ENCODE measurements around the gene PDE4DIP. TPM values are rescaled to one million over a fixed set of nuclear protein-coding genes. Genes with fewer than 3 reads are reported as not detected.
A peak's percentile ranks its signal among the peaks of the same experiment; 100 is the strongest.
"Not testable (repeated sequence)": the region's sequence is repeated elsewhere in the genome, so short reads cannot be mapped to it uniquely, and the experiment has no call there.

The PDE4DIP gene
- total RNA-seq, 1 experiment from 2014 or later: 36.5 TPM

DNA sequence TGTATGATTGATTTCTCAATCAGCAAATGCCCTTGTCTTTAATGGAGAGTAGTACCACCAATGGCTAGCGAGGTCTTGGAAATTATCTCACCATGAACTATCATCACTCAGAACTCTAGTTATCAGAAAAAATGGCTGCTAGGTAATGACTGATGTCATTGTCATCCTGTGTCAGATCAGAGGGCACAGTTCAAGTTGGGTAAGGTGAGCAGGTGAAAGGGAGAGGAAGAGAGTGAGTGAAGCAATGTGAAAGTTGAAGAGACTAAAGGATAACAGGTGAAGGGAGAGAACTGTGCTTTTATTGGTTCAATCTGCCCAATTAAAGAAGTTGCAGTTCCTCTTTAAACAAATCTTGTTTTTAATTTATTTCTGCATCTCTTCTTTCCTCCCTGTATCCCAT, 76.8 kb downstream of the PDE4DIP start:
- H3K9me3 ChIP-seq (replicated peaks); DNase-seq (ENCODE audit: low read depth in 1 of 2, low spot score in 2 of 2); H3K4me1 ChIP-seq (replicated peaks); H3K36me3 ChIP-seq; H3K27me3 ChIP-seq (replicated peaks); H3K27ac ChIP-seq; H3K4me3 ChIP-seq: not testable (repeated sequence)

DNA sequence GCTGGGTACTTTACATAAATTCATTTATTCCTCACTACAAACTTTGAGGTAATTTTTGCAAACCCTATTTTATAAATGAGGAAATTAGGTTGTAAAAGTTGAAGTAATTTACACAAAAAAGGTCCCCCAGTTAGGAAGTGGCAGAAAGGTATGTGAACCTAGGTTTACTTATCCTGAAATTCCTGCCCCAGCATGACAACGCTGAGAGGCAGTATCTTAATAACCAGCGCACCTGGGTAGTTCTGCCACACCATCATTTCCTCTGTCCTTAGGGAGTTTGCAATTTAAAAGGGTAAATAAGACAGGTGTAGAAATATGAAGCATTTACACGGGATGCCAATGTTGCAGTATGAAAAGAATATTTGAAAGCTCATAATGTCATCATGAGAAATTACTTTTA, 79.6 kb downstream of the PDE4DIP start:
- H3K4me1 ChIP-seq (replicated peaks); H3K9me3 ChIP-seq (replicated peaks); DNase-seq (ENCODE audit: low read depth in 1 of 2, low spot score in 2 of 2); H3K27ac ChIP-seq; H3K27me3 ChIP-seq (replicated peaks); H3K36me3 ChIP-seq; H3K4me3 ChIP-seq: not testable (repeated sequence)

DNA sequence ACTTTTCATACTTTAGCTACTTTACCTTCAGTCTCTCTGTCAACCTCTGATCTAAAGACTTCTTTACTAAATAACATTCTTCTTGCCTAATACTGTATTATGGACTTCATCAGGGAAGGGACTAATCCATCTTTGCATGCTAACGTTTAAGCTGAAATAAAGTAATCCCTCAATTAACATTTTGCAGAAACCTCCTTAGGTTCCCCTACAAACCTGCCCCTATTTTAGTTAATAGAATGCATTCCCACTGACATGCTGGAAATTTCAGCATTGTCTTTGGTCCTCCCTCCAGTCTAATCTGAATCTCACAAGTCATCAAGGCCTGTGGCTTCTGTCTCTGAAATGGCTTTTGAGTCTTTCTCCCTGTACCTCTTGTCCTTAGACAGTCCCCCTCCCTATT, 83.4 kb downstream of the PDE4DIP start:
- not testable (repeated sequence) for H3K4me3 ChIP-seq; DNase-seq (ENCODE audit: low read depth in 1 of 2, low spot score in 2 of 2); H3K4me1 ChIP-seq (replicated peaks); H3K27ac ChIP-seq; H3K36me3 ChIP-seq; H3K27me3 ChIP-seq (replicated peaks); H3K9me3 ChIP-seq (replicated peaks)

DNA sequence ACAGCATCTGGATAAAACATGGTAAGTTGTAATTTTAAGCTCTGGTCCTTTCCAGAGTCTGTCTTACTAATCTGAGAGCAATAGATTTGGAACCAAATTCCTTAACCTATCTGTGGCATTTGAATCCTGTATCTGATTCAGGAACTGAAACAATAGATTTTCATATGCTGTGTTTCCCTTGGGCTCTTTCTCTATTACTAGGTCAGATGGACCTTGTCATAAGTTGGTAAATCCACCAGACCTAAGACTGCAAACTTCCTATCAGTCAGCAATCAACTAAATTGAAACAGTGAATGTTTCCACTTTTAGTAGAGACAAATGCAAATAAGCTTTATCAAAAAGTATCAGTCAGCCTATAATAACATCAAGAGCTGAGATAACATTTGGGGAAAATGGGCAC, 85.0 kb downstream of the PDE4DIP start:
- not testable (repeated sequence) for H3K36me3 ChIP-seq; H3K27ac ChIP-seq; H3K4me3 ChIP-seq; H3K4me1 ChIP-seq (replicated peaks); H3K27me3 ChIP-seq (replicated peaks); H3K9me3 ChIP-seq (replicated peaks); DNase-seq (ENCODE audit: low read depth in 1 of 2, low spot score in 2 of 2)

DNA sequence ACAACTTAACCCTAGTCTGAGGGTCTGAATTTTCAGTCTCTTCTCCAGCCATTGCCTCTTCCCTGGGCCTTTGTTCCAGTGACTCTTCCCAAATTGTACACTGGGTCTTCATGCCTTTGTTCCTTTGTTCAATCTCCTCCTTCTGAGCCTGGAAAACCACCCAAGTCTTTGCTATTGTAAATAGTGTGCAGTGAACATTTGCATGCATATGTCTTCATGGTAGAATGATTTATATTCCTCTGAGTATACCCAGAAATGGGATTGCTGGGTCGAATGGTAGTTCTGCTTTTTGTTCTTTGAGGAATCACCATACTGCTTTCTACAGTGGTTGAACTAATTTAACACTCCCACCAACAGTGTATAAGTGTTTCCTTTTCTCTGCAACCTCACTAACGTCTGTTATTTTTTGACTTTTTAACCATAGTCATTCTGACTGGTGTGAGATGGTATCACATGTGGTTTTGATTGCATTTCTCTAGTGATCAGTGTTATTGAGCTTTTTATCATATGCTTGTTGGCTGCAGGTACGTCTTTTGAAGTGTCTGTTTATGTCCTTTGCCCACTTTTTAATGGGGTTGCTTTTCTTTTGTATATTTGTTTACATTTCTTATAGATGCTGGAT, 91.3 kb downstream of the PDE4DIP start:
- not testable (repeated sequence) for H3K9me3 ChIP-seq (replicated peaks); H3K4me3 ChIP-seq; DNase-seq (ENCODE audit: low read depth in 1 of 2, low spot score in 2 of 2); H3K4me1 ChIP-seq (replicated peaks); H3K36me3 ChIP-seq; H3K27me3 ChIP-seq (replicated peaks); H3K27ac ChIP-seq

DNA sequence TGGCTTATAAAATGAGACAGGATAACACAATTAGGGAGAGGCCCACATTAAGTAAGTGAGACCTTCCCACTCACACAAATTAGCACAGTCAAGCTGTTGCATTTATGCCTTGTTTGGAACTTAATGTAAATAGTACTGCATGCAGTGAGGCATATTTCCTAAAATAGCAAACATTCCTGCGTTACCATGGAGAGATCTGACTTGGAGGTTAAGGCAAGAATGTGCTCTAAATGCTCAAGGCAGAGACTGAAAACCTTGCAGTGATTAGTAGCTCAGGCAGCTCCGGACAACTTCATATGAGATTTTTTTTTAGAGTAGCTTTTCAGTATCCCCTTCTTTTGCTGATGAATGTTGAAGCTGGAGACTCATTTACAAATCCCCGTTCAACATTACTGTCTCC, 98.7 kb downstream of the PDE4DIP start:
- not testable (repeated sequence) for H3K36me3 ChIP-seq; H3K9me3 ChIP-seq (replicated peaks); H3K27ac ChIP-seq; H3K4me3 ChIP-seq; DNase-seq (ENCODE audit: low read depth in 1 of 2, low spot score in 2 of 2); H3K4me1 ChIP-seq (replicated peaks); H3K27me3 ChIP-seq (replicated peaks)

DNA sequence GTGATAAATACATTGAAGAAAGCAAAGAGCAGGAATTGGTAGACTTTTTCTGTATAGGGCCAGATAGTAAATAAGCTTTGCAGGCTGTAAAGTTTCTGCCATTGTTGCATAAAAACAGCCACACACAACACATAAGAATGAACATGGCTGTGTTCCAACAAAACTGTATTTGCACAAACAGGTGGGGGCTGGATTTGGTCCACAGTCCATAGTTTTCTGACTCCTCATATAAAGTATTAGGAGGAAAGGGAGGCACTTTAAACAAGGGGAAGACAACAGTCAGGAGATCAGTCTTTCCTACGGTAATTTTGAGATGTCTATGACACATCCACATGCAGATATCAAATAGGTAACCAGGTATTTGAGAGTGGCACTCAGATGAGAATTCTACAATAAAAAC, 100.9 kb downstream of the PDE4DIP start:
- H3K4me1 ChIP-seq (replicated peaks); H3K27me3 ChIP-seq (replicated peaks); H3K4me3 ChIP-seq; H3K27ac ChIP-seq; H3K36me3 ChIP-seq; DNase-seq (ENCODE audit: low read depth in 1 of 2, low spot score in 2 of 2); H3K9me3 ChIP-seq (replicated peaks): not testable (repeated sequence)

DNA sequence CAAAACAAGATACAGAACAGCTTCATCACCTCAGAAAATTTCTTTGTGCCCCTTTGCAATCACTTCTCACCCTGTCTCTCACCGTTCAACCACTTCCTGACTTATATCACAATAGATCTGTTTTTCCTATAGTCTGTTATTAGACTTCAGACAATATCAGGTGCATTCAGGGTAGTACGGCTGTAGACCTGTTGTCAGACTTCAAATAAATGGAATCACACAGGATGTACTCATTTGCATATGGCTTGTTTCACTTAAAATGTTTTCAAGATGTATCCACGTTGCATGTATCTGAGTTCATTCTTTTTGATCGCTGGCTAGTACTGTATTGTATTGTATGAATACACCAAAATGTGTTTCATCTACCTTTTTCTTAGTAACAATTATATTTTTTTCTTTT, 104.5 kb downstream of the PDE4DIP start:
- not testable (repeated sequence) for H3K27me3 ChIP-seq (replicated peaks); DNase-seq (ENCODE audit: low read depth in 1 of 2, low spot score in 2 of 2); H3K4me3 ChIP-seq; H3K27ac ChIP-seq; H3K36me3 ChIP-seq; H3K9me3 ChIP-seq (replicated peaks); H3K4me1 ChIP-seq (replicated peaks)

DNA sequence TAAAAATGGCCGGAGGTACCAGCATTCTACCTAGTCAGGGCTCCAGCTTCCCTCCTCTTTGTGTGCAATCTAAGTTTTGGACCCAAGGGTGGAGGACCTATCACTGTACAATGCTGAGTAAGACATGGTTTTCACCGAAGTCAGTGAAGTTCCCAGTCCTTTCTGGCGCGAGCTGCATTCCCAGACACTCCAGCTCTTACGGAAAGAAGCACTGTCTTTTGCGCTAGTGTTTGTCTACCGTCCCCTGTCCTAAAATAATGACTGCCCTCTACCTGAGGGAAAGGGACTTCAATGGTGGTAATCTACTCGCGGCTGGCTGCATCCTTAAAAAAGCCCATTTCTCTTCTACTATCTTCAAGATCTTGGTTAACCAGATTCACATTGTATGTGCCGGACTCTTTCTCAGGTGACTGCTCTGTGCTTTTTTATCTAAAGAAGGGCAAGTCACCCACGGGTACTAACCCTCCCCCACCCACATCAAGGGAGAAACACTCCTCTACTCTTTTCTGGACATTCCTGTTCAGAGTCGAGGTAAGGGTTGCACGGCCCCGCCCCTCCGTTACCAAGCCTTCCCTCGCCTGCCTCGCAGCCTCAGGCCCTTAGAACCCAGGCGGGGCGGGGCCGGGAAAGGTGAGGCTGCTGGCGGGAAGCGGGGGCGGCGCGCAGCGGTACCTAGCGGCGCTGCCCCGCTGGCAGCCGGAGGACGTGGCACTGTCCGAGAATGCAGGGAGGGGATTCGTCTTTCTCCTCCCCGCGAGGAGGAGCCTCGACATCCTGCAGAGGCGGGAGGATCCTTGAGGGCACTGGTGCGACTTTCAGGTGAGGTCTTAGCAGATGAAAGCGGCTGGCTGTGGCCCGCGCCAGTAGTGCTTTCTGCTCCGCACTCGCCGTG, 107.4 kb downstream of the PDE4DIP start:
- H3K27me3 ChIP-seq (replicated peaks); H3K4me1 ChIP-seq (replicated peaks); H3K9me3 ChIP-seq (replicated peaks); H3K36me3 ChIP-seq: not testable (repeated sequence)
- peak overlapping the region; percentile 55 for H3K27ac ChIP-seq
- peak; percentile 74 to 90 for DNase-seq (ENCODE audit: low read depth in 1 of 2, low spot score in 2 of 2)
- H3K4me3 ChIP-seq: peak overlapping the region; percentile 47

DNA sequence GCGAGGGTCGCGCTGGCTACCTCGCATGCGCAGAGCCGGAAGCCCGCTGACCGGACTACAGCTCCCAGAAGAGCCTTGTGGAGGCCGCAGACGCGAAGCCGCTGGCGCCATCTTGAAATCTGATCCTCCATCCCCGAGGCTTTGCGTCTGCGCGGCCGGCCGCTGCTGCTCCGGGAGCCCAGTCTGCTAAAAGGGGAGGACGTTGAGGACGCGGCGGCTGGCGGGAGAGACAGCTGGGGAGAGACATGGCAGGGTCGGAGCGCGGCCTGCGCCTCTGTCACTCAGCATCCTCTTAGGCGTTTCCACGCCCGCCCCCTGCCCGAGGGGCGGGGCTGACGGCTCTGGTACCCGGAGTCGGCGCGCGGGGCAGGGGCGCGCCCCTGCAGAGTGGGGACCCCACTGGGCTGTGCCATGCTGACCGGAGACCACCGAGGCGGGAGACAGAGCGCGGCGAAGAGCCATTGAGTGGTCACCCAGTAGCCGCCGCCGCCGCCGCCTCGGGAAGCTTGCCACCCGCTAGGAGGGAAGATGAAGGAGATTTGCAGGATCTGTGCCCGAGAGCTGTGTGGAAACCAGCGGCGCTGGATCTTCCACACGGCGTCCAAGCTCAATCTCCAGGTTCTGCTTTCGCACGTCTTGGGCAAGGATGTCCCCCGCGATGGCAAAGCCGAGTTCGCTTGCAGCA, 108.2 kb downstream of the PDE4DIP start:
- H3K36me3 ChIP-seq; H3K9me3 ChIP-seq (replicated peaks); H3K27ac ChIP-seq; H3K4me1 ChIP-seq (replicated peaks); H3K27me3 ChIP-seq (replicated peaks): not testable (repeated sequence)
- peak in 1 of 2 experiments; percentile 90 for DNase-seq (ENCODE audit: low read depth in 1 of 2, low spot score in 2 of 2)
- peak overlapping the region; percentile 47 for H3K4me3 ChIP-seq

DNA sequence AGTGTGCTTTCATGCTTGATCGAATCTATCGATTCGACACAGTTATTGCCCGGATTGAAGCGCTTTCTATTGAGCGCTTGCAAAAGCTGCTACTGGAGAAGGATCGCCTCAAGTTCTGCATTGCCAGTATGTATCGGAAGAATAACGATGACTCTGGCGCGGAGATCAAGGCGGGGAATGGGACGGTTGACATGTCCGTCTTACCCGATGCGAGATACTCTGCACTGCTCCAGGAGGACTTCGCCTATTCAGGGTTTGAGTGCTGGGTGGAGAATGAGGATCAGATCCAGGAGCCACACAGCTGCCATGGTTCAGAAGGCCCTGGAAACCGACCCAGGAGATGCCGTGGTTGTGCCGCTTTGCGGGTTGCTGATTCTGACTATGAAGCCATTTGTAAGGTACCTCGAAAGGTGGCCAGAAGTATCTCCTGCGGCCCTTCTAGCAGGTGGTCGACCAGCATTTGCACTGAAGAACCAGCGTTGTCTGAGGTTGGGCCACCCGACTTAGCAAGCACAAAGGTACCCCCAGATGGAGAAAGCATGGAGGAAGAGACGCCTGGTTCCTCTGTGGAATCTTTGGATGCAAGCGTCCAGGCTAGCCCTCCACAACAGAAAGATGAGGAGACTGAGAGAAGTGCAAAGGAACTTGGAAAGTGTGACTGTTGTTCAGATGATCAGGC, 108.8 kb downstream of the PDE4DIP start:
- H3K27me3 ChIP-seq (replicated peaks); H3K36me3 ChIP-seq; H3K27ac ChIP-seq; H3K9me3 ChIP-seq (replicated peaks); H3K4me1 ChIP-seq (replicated peaks); H3K4me3 ChIP-seq: not testable (repeated sequence)
- DNase-seq (ENCODE audit: low read depth in 1 of 2, low spot score in 2 of 2): peak; percentile 19 to 39

DNA sequence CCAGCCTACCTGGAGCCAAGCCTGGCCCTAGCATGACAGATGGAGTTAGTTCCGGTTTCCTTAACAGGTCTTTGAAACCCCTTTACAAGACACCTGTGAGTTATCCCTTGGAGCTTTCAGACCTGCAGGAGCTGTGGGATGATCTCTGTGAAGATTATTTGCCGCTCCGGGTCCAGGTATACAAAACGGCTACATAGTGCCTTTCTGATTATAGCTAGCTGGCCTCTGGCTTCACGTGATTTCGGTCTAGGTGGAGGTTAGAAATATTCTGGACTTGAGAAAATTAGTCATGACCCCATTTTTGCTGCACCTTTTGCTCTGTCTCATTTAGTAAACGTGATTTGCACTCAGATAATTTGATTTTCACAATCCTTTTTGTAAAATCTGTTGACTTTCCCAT, 109.5 kb downstream of the PDE4DIP start:
- H3K27me3 ChIP-seq (replicated peaks); H3K4me3 ChIP-seq; H3K9me3 ChIP-seq (replicated peaks); DNase-seq (ENCODE audit: low read depth in 1 of 2, low spot score in 2 of 2); H3K27ac ChIP-seq; H3K4me1 ChIP-seq (replicated peaks); H3K36me3 ChIP-seq: not testable (repeated sequence)

DNA sequence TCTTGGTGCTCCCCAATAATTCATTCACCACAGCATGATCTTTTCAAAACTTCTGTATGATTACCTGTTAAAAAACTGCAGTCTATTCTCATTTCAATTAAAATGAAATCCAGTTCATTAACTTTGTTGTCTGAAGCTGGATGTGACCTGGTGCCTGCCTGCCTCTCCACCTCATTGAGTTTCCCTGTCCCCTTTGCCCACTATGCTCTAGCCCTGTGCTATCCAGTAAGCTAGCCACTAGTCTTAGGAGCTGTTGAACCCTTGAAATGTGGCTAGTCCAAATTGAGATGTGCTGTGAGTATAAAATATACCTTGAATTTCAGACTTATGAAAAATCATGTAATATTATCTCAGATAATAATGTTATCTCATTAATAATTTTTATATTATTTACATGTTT, 114.1 kb downstream of the PDE4DIP start:
- H3K27me3 ChIP-seq (replicated peaks); H3K4me3 ChIP-seq; H3K9me3 ChIP-seq (replicated peaks); H3K27ac ChIP-seq; H3K36me3 ChIP-seq; H3K4me1 ChIP-seq (replicated peaks); DNase-seq (ENCODE audit: low read depth in 1 of 2, low spot score in 2 of 2): not testable (repeated sequence)
